Measurements from ENCODE around the gene PDSS2. TPM values are rescaled to one million over a fixed set of nuclear protein-coding genes. Genes with fewer than 3 reads are reported as not detected.
"Not testable (repeated sequence)": the region's sequence is repeated elsewhere in the genome, so short reads cannot be mapped to it uniquely, and the experiment has no call there.

PDSS2 gene
- total RNA-seq, 1 donor from 2014 or later = 14.9 TPM

DNA sequence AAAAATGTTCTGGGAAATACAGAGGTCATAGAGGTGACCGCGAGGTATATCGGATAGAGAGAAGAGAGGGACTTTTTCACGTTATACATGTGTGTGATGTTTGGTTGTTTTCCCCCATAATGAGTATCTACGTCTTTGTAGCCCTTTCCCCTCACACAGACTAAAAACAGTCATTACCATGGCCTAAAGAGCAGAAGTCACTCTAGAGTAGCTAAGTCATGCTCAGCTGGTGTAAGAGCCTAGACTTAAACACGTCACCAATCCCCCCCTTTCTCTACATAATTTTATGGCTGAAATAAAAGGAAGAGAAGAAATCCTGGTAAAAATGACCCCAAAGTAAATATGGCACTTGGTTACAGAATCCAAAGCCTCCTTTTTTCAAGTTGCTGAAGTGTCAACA, 338.1 kb downstream of the PDSS2 start:
- H2AFZ ChIP-seq (replicated peaks) = no peak overlapping the region
- peaks cover 36% of the 10 kb centered on the region for H3K4me1 Mint-ChIP-seq
- peaks cover 18% of the 10 kb centered on the region for H3K4me1 ChIP-seq
- H3K79me2 ChIP-seq (ENCODE audit: low read depth) = no peaks in the 10 kb centered on the region
- no peak overlapping the region for H3K9ac ChIP-seq
- no peak overlapping the region for H3K4me2 ChIP-seq
- no peaks in the 10 kb centered on the region for H3K36me3 Mint-ChIP-seq
- H3K27ac ChIP-seq = no peak overlapping the region
- no peak overlapping the region for H3K4me3 ChIP-seq
- H3K9me3 Mint-ChIP-seq = no peaks in the 10 kb centered on the region
- TF ChIP-seq, protein P1, sequence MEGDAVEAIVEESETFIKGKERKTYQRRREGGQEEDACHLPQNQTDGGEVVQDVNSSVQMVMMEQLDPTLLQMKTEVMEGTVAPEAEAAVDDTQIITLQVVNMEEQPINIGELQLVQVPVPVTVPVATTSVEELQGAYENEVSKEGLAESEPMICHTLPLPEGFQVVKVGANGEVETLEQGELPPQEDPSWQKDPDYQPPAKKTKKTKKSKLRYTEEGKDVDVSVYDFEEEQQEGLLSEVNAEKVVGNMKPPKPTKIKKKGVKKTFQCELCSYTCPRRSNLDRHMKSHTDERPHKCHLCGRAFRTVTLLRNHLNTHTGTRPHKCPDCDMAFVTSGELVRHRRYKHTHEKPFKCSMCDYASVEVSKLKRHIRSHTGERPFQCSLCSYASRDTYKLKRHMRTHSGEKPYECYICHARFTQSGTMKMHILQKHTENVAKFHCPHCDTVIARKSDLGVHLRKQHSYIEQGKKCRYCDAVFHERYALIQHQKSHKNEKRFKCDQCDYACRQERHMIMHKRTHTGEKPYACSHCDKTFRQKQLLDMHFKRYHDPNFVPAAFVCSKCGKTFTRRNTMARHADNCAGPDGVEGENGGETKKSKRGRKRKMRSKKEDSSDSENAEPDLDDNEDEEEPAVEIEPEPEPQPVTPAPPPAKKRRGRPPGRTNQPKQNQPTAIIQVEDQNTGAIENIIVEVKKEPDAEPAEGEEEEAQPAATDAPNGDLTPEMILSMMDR (IDR thresholded peaks at IDR 0.05) = no peak
- no peak for TF ChIP-seq EZH2 (IDR thresholded peaks at IDR 0.05)
- TF ChIP-seq EZH2phosphoT487 (IDR thresholded peaks at IDR 0.05) = no peak
- DNase-seq (ENCODE audit: low spot score) = no peak
- H4K20me1 ChIP-seq (ENCODE audit: low read depth) = no peaks in the 10 kb centered on the region
- H3K27me3 Mint-ChIP-seq (ENCODE audit: insufficient read depth, low read depth) = peaks cover 3% of the 10 kb centered on the region
- no peaks in the 10 kb centered on the region for H3K27me3 ChIP-seq
- H3K9me3 ChIP-seq (ENCODE audit: low read depth) = no peaks in the 10 kb centered on the region
- H3F3A ChIP-seq (ENCODE audit: low read depth) = peaks cover 30% of the 10 kb centered on the region
- no peak overlapping the region for H3K4me3 Mint-ChIP-seq
- peak overlapping the region; percentile 12 for H3K27ac Mint-ChIP-seq
- H3K36me3 ChIP-seq = no peaks in the 10 kb centered on the region

DNA sequence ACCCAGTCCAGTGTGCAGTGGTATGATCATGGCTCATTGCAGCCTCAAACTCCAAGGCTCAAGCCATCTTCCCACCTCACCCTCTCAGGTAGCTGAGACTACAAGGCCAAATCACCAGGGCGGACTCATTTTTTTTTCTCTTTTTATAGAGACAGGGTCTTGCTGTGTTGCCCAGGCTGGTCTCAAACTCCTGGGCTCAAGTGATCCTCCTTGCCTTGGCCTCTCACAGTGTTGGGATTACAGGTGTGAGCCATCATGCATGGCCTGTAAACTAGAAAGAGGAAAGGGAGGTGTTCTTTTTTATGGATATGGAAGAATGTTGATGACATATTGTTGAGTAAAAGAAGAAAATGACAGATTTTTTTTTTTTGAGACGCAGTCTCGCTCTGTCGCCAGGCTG, 339.0 kb downstream of the PDSS2 start:
- Mint-ChIP-seq H3K27ac (no peak overlapping the region), H3K4me3 (no peak overlapping the region), H3K9me3 (no peaks in the 10 kb centered on the region), H3K27me3 (ENCODE audit: insufficient read depth, low read depth) (peaks cover 6% of the 10 kb centered on the region), H3K36me3 (no peaks in the 10 kb centered on the region), H3K4me1 (peaks cover 35% of the 10 kb centered on the region)
- Histone ChIP-seq H3K4me2 (no peak overlapping the region), H3K27me3 (no peaks in the 10 kb centered on the region), H3K4me3 (no peak overlapping the region), H3K27ac (no peak overlapping the region), H4K20me1 (ENCODE audit: low read depth) (no peaks in the 10 kb centered on the region), H3K9ac (no peak overlapping the region), H3K9me3 (ENCODE audit: low read depth) (no peaks in the 10 kb centered on the region), H2AFZ (replicated peaks) (no peak overlapping the region), H3K36me3 (no peaks in the 10 kb centered on the region), H3K79me2 (ENCODE audit: low read depth) (no peaks in the 10 kb centered on the region), H3F3A (ENCODE audit: low read depth) (peaks cover 37% of the 10 kb centered on the region), H3K4me1 (peaks cover 18% of the 10 kb centered on the region)
- no peak for TF ChIP-seq EZH2phosphoT487 (IDR thresholded peaks at IDR 0.05)
- TF ChIP-seq, protein P1 (IDR thresholded peaks at IDR 0.05) = no peak
- no peak for TF ChIP-seq EZH2 (IDR thresholded peaks at IDR 0.05)
- no peak for DNase-seq (ENCODE audit: low spot score)

DNA sequence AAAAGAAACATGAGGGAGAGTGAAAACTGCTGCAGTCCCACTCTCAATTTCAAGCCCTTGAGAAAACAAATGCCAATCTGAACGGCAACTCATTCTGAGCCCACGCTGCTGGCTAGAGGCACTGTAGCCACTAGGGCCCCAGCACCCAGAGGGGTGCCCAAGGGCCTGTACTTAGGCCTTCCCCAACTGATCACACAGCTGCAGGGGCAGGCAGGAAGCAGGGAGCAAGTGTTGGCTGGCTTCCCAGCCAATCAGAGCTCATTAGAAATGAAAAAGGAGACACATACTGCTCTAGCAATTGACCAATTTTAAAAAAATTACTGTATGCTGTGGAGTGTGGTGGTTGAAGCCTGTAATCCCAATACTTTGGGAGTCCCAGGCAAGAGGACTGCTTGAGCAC, 340.4 kb downstream of the PDSS2 start:
- Histone ChIP-seq H3K4me1 (peaks cover 10% of the 10 kb centered on the region), H3K4me3 (no peak overlapping the region), H3K9ac (no peak overlapping the region), H3K27me3 (no peaks in the 10 kb centered on the region), H3K36me3 (no peaks in the 10 kb centered on the region), H3K79me2 (ENCODE audit: low read depth) (peaks cover 2% of the 10 kb centered on the region), H3K27ac (no peak overlapping the region), H4K20me1 (ENCODE audit: low read depth) (no peaks in the 10 kb centered on the region), H3K4me2 (no peak overlapping the region), H2AFZ (replicated peaks) (peak overlapping the region; percentile 46), H3K9me3 (ENCODE audit: low read depth) (no peaks in the 10 kb centered on the region), H3F3A (ENCODE audit: low read depth) (peaks cover 32% of the 10 kb centered on the region)
- TF ChIP-seq EZH2phosphoT487 (IDR thresholded peaks at IDR 0.05) = no peak
- TF ChIP-seq, protein P1 (IDR thresholded peaks at IDR 0.05) = no peak
- no peak for TF ChIP-seq EZH2 (IDR thresholded peaks at IDR 0.05)
- Mint-ChIP-seq H3K9me3 (no peaks in the 10 kb centered on the region), H3K27me3 (ENCODE audit: insufficient read depth, low read depth) (peaks cover 5% of the 10 kb centered on the region), H3K36me3 (no peaks in the 10 kb centered on the region), H3K4me1 (peaks cover 23% of the 10 kb centered on the region), H3K4me3 (no peak overlapping the region), H3K27ac (no peak overlapping the region)
- DNase-seq (ENCODE audit: low spot score) = no peak

DNA sequence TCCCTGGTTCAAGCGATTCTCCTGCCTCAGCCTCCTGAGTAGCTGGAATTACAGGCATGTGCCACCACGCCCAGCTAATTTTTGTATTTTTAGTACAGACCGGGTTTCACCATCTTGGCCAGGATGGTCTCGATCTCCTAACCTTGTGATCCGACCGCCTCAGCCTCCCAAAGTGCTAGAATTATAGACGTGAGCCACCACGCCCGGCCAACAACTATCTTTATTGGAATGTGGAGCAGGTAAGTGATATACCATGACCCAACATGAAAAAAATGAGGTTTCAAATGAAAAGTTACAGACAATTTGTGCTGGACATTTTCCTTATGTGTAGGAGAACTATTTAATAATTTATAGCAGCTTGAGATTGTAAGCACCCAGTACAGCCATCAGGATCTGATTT, 340.8 kb downstream of the PDSS2 start:
- not testable (repeated sequence) for H4K20me1 ChIP-seq (ENCODE audit: low read depth); H3K27ac ChIP-seq; H3K9me3 ChIP-seq (ENCODE audit: low read depth); H3K36me3 Mint-ChIP-seq; H3K27me3 ChIP-seq; H3K9me3 Mint-ChIP-seq; H3K79me2 ChIP-seq (ENCODE audit: low read depth); H3K4me3 ChIP-seq; H3K9ac ChIP-seq; H3K27me3 Mint-ChIP-seq (ENCODE audit: insufficient read depth, low read depth); H2AFZ ChIP-seq (replicated peaks); H3K4me3 Mint-ChIP-seq; H3K4me2 ChIP-seq; H3K36me3 ChIP-seq; H3K27ac Mint-ChIP-seq; DNase-seq (ENCODE audit: low spot score)
- peaks cover 36% of the 10 kb centered on the region for H3F3A ChIP-seq (ENCODE audit: low read depth)
- peaks cover 26% of the 10 kb centered on the region for H3K4me1 Mint-ChIP-seq
- peaks cover 15% of the 10 kb centered on the region for H3K4me1 ChIP-seq
